B cell (primary cell): ENCODE measurements around the gene RNF26. TPM values are rescaled to one million over a fixed set of nuclear protein-coding genes. Genes with fewer than 3 reads are reported as not detected.

Experiments used
- ATAC-seq: fragments of 200-7000 bp; cut with Tn5 transposase; one replicate; pipeline ENCODE4 v1.10.0; 2021; ENCODE audit warnings: low read depth, mild to moderate bottlenecking, moderate number of reproducible peaks, moderate library complexity
- CTCF ChIA-PET: fragments of 350-600 bp; sonication (Branson Sonifier 250); formaldehyde crosslinking; loops from one replicate; lab custom pipeline; 2021; ENCODE audit warnings: antibody characterized with exemption, inconsistent platforms; lab: Charles Lee
- POLR2A ChIA-PET: fragments of 350-600 bp; sonication (Branson Sonifier 250); formaldehyde crosslinking; loops from one replicate; lab custom pipeline; 2021; ENCODE audit warnings: antibody characterized with exemption; lab: Charles Lee
- DNase-seq: peaks from one replicate; pipeline ENCODE4 v3.0.0; 2013
- H2AFZ ChIP-seq: 2 replicates; pipeline ENCODE4 v1.6.1; 2012; ENCODE audit warnings: mild to moderate bottlenecking, low read depth, low read length; ENCODE audit not compliant: insufficient read depth, poor library complexity, severe bottlenecking
- H3K27ac ChIP-seq, 2 donors: 1 replicate in 1 of 2; 2 replicates in 1 of 2; pipeline ENCODE4 v1.5.1; 2012 to 2013; ENCODE audit warnings: low read length in 2 of 2, mild to moderate bottlenecking in 2 of 2, moderate library complexity in 1 of 2
- H3K27me3 ChIP-seq, 4 experiments: fragments of 200-600 bp in 1 of 4; sonication (generic) in 1 of 4; replicated peaks in 1 of 4; 1 replicate in 2 of 4; 2 replicates in 2 of 4; pipeline versions ENCODE4 v1.6.1 to v1.7.0; 2013 to 2016; ENCODE audit warnings: low read length in 3 of 4, mild to moderate bottlenecking in 2 of 4, mixed read lengths in 1 of 4, moderate library complexity in 1 of 4; ENCODE audit not compliant: insufficient read depth in 4 of 4, control insufficient read depth in 3 of 4; ENCODE audit errors: control extremely low read depth in 1 of 4
- H3K36me3 ChIP-seq, 2 experiments: replicated peaks in 1 of 2; 1 replicate in 1 of 2; 2 replicates in 1 of 2; pipeline versions ENCODE4 v1.6.1 to v1.7.1; 2013; ENCODE audit warnings: low read length in 1 of 2; ENCODE audit not compliant: insufficient read depth in 2 of 2, control insufficient read depth in 1 of 2; ENCODE audit errors: control extremely low read depth in 1 of 2, extremely low read depth in 1 of 2
- H3K4me1 ChIP-seq, 2 donors: fragments of 200-600 bp in 1 of 2; sonication (generic) in 1 of 2; 1 replicate in 1 of 2; 2 replicates in 1 of 2; pipeline versions ENCODE4 v1.5.1 to v1.6.1; 2013 to 2017; ENCODE audit warnings: low read length in 2 of 2; ENCODE audit not compliant: control insufficient read depth in 2 of 2, insufficient read depth in 2 of 2
- H3K4me2 ChIP-seq: replicated peaks from 2 replicates; pipeline ENCODE3; 2012; ENCODE audit warnings: mild to moderate bottlenecking, low read depth, low read length; ENCODE audit not compliant: poor library complexity, severe bottlenecking
- H3K4me3 ChIP-seq, 5 experiments: fragments of 200-600 bp in 1 of 5; sonication (generic) in 1 of 5; 1 replicate in 3 of 5; 2 replicates in 2 of 5; pipeline versions ENCODE4 v1.5.1 to v1.7.0; 2011 to 2016; ENCODE audit warnings: low read length in 4 of 5, mild to moderate bottlenecking in 4 of 5, low read depth in 2 of 5, control low read depth in 1 of 5, moderate library complexity in 1 of 5; ENCODE audit not compliant: insufficient read depth in 1 of 5; ENCODE audit errors: control extremely low read depth in 1 of 5, extremely low read depth in 1 of 5
- H3K79me2 ChIP-seq: fragments of 200-600 bp; sonication (generic); one replicate; pipeline ENCODE4 v1.6.0; 2016; ENCODE audit warnings: low read length; ENCODE audit not compliant: control insufficient read depth, insufficient read depth
- H3K9ac ChIP-seq: fragments of 200-600 bp; sonication (generic); 2 replicates; pipeline ENCODE4 v1.6.1; 2017; ENCODE audit warnings: mild to moderate bottlenecking, low read length, moderate library complexity
- H3K9me3 ChIP-seq, 3 donors: one replicate each; pipeline versions ENCODE4 v1.6.1 to v1.7.1; 2013; ENCODE audit warnings: low read length in 2 of 3; ENCODE audit not compliant: control insufficient read depth in 2 of 3, insufficient read depth in 1 of 3; ENCODE audit errors: control extremely low read depth in 1 of 3
- H4K20me1 ChIP-seq: 2 replicates; pipeline ENCODE4 v1.6.0; 2012; ENCODE audit warnings: mild to moderate bottlenecking, low read length; ENCODE audit not compliant: insufficient read depth, control insufficient read depth, poor library complexity, severe bottlenecking
- H3K27ac Mint-ChIP-seq: one replicate; pipeline ENCODE4 v1.8.0; 2021; ENCODE audit warnings: mixed read lengths
- H3K27me3 Mint-ChIP-seq: one replicate; pipeline ENCODE4 v1.8.0; 2021; ENCODE audit warnings: mixed read lengths
- H3K4me1 Mint-ChIP-seq: one replicate; pipeline ENCODE4 v1.8.0; 2021; ENCODE audit warnings: mixed read lengths
- H3K4me3 Mint-ChIP-seq: one replicate; pipeline ENCODE4 v1.8.0; 2021; ENCODE audit warnings: mixed read lengths
- H3K9me3 Mint-ChIP-seq: one replicate; pipeline ENCODE4 v1.8.0; 2022; ENCODE audit warnings: mixed read lengths; ENCODE audit not compliant: insufficient read depth
- EZH2 ChIP-seq: IDR thresholded peaks from 2 replicates; pipeline ENCODE4 v1.6.1; 2012; ENCODE audit warnings: borderline replicate concordance, low read depth, mild to moderate bottlenecking, moderate library complexity, low read length; ENCODE audit not compliant: insufficient read depth, poor library complexity, severe bottlenecking
- WGBS: methylation state at CpG from one replicate; pipeline ENCODE4 v1.1.5; 2013; ENCODE audit warnings: missing lambda C conversion rate; ENCODE audit not compliant: insufficient coverage; 5-methylcytosine and 5-hydroxymethylcytosine counted together
- intact Hi-C: fragments of 100-400 bp; cut with micrococcal nuclease; formaldehyde crosslinking; loops from one replicate; pipeline ENCODE4 v1.10.0; 2022
- polyA plus RNA-seq: library from polyadenylated mRNA; depleted of rRNA; stranded (reverse); fragments of >200 nt; gene quantifications from 2 replicates; pipeline ENCODE4 v1.2.3, GENCODE V29; 2012
- total RNA-seq, 2 donors: library from RNA; stranded (reverse); fragments of 120-200 nt in 1 of 2; gene quantifications; 1 replicate in 1 of 2; 2 replicates in 1 of 2; pipeline versions ENCODE4 v1.2.3 to v1.2.4, GENCODE V29; 2013 to 2022
- TF ChIP-seq, protein P1 (sequence below): fragments of 200-600 bp; IDR thresholded peaks from one replicate; pipeline ENCODE4 v1.8.0; 2022; ENCODE audit warnings: antibody characterized with exemption, mild to moderate bottlenecking

Gene RNF26
- total and polyA plus RNA-seq, 2 donors (not counting 1 experiment from before 2014, with no cell fraction given) = 15.5 to 21.8 TPM

DNA sequence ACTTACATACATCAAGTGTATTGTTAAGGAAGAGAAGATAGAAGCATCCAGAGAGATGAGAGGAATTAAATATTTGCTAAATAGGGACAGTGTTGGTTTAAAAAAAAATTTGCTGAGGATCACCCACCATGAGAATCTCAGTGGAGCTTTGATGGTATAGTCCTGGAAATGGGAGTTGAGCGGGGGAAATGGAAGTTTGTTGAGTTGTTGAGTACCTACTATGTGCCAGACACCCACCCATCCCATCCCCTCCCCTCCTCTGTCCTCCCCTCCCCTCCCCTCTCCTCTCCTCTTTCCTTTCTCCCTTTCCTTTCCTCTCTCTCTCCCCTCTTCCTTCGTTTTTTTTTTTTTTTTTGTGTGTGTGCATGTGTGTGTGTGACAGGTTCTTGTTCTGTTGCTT lies 16.9 kb downstream of the RNF26 start:
- no peak overlapping the region for H3K9ac ChIP-seq
- no CpG with 5 or more reads among the region's 2 CpGs for WGBS
- no peak for DNase-seq
- POLR2A ChIA-PET = no interaction called here
- H3K27ac ChIP-seq = no peak overlapping the region
- H3K9me3 ChIP-seq = no peaks in the 10 kb centered on the region
- Mint-ChIP-seq H3K4me3 (no peak overlapping the region), H3K27me3 (peaks cover 63% of the 10 kb centered on the region), H3K27ac (no peak overlapping the region), H3K9me3 (no peaks in the 10 kb centered on the region), H3K4me1 (peaks cover 3% of the 10 kb centered on the region)
- no peak overlapping the region for H3K4me3 ChIP-seq
- no peaks in the 10 kb centered on the region for H3K36me3 ChIP-seq
- intact Hi-C loops = no loop called here
- H4K20me1 ChIP-seq = no peaks in the 10 kb centered on the region
- H3K4me1 ChIP-seq = peaks cover 3 to 4% of the 10 kb centered on the region in 2 donors
- H3K27me3 ChIP-seq = peaks cover 0 to 45% (median 10%) of the 10 kb centered on the region in 4 experiments
- no peak for TF ChIP-seq EZH2
- TF ChIP-seq, protein P1, sequence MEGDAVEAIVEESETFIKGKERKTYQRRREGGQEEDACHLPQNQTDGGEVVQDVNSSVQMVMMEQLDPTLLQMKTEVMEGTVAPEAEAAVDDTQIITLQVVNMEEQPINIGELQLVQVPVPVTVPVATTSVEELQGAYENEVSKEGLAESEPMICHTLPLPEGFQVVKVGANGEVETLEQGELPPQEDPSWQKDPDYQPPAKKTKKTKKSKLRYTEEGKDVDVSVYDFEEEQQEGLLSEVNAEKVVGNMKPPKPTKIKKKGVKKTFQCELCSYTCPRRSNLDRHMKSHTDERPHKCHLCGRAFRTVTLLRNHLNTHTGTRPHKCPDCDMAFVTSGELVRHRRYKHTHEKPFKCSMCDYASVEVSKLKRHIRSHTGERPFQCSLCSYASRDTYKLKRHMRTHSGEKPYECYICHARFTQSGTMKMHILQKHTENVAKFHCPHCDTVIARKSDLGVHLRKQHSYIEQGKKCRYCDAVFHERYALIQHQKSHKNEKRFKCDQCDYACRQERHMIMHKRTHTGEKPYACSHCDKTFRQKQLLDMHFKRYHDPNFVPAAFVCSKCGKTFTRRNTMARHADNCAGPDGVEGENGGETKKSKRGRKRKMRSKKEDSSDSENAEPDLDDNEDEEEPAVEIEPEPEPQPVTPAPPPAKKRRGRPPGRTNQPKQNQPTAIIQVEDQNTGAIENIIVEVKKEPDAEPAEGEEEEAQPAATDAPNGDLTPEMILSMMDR = no peak
- ATAC-seq = no peak
- CTCF ChIA-PET = no interaction called here
- H3K4me2 ChIP-seq = no peak overlapping the region
- no peak overlapping the region for H2AFZ ChIP-seq
- no peaks in the 10 kb centered on the region for H3K79me2 ChIP-seq

DNA sequence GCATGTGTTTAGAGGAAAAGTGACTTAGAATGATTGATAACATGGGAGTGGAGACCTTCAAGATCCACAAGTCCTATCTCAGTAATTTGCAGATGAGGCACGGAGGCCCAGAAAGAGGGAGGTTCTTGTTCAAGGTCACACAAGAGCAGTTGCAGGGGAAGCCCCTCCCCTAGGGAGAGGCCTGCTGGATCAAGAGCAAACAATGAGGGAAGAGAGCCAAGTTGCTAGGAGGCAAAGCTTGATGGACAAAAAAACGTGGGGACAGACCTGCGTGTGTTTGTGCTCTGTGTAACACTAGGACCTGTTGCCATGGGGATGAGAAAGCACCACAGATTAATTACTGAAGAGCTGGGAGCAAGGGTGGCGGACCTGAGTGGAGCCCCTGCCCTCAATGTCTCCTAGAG lies 18.5 kb downstream of the RNF26 start:
- no peak overlapping the region for H3K4me2 ChIP-seq
- no peaks in the 10 kb centered on the region for H3K79me2 ChIP-seq
- H3K36me3 ChIP-seq = no peaks in the 10 kb centered on the region
- H3K9me3 ChIP-seq = no peaks in the 10 kb centered on the region
- DNase-seq = no peak
- H4K20me1 ChIP-seq = no peaks in the 10 kb centered on the region
- Mint-ChIP-seq H3K9me3 (no peaks in the 10 kb centered on the region), H3K27ac (no peak overlapping the region), H3K27me3 (peaks cover 56% of the 10 kb centered on the region), H3K4me3 (no peak overlapping the region), H3K4me1 (peaks cover 9% of the 10 kb centered on the region)
- ChIA-PET POLR2A (interaction anchor here (0.5 kb wide), 1 partner anchor 158 kb away, joined by 5 read pairs; no protein-coding TSS in a partner anchor), CTCF (no interaction called here)
- H3K27me3 ChIP-seq = peaks cover 0 to 45% (median 13%) of the 10 kb centered on the region in 4 experiments
- H2AFZ ChIP-seq = no peak overlapping the region
- intact Hi-C loops = no loop called here
- no peak overlapping the region for H3K4me3 ChIP-seq
- H3K9ac ChIP-seq = no peak overlapping the region
- H3K4me1 ChIP-seq = peaks cover 3 to 10% of the 10 kb centered on the region in 2 donors
- WGBS = 65% methylated on average over 2 of the region's 4 CpGs
- ATAC-seq = no peak
- no peak overlapping the region for H3K27ac ChIP-seq
- no peak for TF ChIP-seq EZH2
- TF ChIP-seq, protein P1 = no peak
